NB4 (cell line): Measurements from ENCODE around the gene SHISA5.

ENCODE experiments used
- MYC ChIP-seq: IDR thresholded peaks from 2 replicates; pipeline ENCODE4 v1.6.1; 2011; ENCODE audit warnings: low read depth, low read length
- POLR2A ChIP-seq: IDR thresholded peaks from 2 replicates; pipeline ENCODE4 v1.6.1; 2011; ENCODE audit warnings: mild to moderate bottlenecking; ENCODE audit not compliant: insufficient read length; ENCODE audit errors: extremely low read depth
- TF ChIP-seq, protein P1 (sequence below): IDR thresholded peaks from one replicate; pipeline ENCODE4 v1.5.1; 2012; ENCODE audit warnings: low read depth, low read length
- TF ChIP-seq, protein P2 (sequence below): IDR thresholded peaks from 2 replicates; pipeline ENCODE4 v1.6.1; 2011; ENCODE audit warnings: low read depth, low read length

DNA sequence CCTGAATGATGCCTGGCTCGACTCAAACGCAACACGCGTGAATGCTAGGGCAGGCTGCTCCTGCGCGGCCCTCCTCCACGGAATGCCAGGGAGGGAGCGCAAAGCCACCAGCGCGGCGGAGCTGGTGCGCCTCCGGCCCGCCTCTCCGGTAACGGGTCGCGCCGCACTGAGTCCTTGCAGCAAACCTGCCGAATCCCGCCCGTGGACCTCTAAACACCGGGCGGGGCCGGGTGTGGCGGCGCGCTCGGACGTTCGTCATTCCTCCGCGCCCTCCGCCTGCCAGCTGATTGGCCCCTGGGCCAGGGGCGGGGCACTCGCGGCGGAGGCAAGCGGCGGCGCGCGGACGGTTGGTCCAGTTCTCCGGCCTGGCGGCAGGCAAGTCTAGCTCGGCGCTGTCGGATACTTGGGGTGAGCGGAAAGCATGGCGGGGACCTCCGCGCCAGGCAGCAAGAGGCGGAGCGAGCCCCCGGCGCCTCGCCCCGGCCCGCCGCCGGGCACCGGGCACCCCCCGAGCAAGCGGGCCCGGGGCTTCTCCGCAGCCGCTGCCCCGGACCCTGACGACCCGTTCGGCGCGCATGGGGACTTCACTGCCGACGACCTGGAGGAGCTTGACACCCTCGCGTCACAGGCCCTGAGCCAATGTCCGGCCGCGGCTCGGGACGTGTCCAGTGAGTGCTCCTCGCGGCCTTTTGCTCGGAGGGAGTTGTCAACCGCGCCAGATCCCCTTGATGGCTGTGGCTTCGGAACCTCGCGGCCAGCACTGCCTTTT, 57.4 kb downstream of the SHISA5 start, which contains the start of gene ATRIP:
- TF ChIP-seq, protein P1, sequence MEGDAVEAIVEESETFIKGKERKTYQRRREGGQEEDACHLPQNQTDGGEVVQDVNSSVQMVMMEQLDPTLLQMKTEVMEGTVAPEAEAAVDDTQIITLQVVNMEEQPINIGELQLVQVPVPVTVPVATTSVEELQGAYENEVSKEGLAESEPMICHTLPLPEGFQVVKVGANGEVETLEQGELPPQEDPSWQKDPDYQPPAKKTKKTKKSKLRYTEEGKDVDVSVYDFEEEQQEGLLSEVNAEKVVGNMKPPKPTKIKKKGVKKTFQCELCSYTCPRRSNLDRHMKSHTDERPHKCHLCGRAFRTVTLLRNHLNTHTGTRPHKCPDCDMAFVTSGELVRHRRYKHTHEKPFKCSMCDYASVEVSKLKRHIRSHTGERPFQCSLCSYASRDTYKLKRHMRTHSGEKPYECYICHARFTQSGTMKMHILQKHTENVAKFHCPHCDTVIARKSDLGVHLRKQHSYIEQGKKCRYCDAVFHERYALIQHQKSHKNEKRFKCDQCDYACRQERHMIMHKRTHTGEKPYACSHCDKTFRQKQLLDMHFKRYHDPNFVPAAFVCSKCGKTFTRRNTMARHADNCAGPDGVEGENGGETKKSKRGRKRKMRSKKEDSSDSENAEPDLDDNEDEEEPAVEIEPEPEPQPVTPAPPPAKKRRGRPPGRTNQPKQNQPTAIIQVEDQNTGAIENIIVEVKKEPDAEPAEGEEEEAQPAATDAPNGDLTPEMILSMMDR = no peak
- peak; percentile 98 for TF ChIP-seq POLR2A
- TF ChIP-seq MYC = peak; percentile 70
- TF ChIP-seq, protein P2, sequence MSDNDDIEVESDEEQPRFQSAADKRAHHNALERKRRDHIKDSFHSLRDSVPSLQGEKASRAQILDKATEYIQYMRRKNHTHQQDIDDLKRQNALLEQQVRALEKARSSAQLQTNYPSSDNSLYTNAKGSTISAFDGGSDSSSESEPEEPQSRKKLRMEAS = peak; percentile 41
